GM12878 (cell line): ENCODE data around the gene PAM. TPM values are rescaled to one million over a fixed set of nuclear protein-coding genes. Genes with fewer than 3 reads are reported as not detected.

Source experiments
- ATAC-seq: fragments of 200-7000 bp; cut with Tn5 transposase; 3 replicates; pipeline ENCODE4 v1.9.1; 2020; ENCODE audit warnings: mild to moderate bottlenecking, moderate library complexity
- BruUV-seq: library from RNA; stranded (reverse); fragments of 400-500 nt; replicated peaks from 2 replicates; lab custom pipeline; 2021; lab: Mats Ljungman, UMichigan
- CTCF ChIA-PET: fragments of 300-600 bp; sonication (Branson Sonifier 250); formaldehyde crosslinking; extraction: SDS; loops from one replicate; lab custom pipeline; 2021; ENCODE audit warnings: inconsistent platforms; lab: Yijun Ruan, JAX
- POLR2A ChIA-PET: fragments of 350-600 bp; formaldehyde crosslinking; extraction: SDS; loops from one replicate; lab custom pipeline; 2021; ENCODE audit warnings: inconsistent platforms; lab: Charles Lee
- RAD21 ChIA-PET: fragments of 300-600 bp; sonication (Branson Sonifier 250); formaldehyde crosslinking; loops from one replicate; lab custom pipeline; 2023; ENCODE audit warnings: antibody characterized with exemption; ENCODE audit not compliant: unreplicated experiment; lab: Charles Lee
- SMC1A ChIA-PET: fragments of 300-600 bp; sonication (Branson Sonifier 250); formaldehyde crosslinking; loops from one replicate; lab custom pipeline; 2023; ENCODE audit not compliant: unreplicated experiment, uncharacterized antibody; lab: Charles Lee
- DNase-seq: peaks from one replicate; pipeline ENCODE4 v3.0.0-alpha.2; 2011; ENCODE audit warnings: low read depth, low spot score
- FAIRE-seq: peaks from 3 replicates; lab custom pipeline; 2011; peaks lifted over from hg19 to GRCh38; lab: Jason Lieb, UNC
- H2AFZ ChIP-seq: 2 replicates; pipeline ENCODE4 v1.6.0; 2011; ENCODE audit warnings: low read depth, low read length, control low read depth; ENCODE audit not compliant: control insufficient read depth
- H3K27ac ChIP-seq: 2 replicates; pipeline ENCODE4 v1.5.1; 2011; ENCODE audit warnings: control low read depth; ENCODE audit not compliant: control insufficient read depth, insufficient read depth
- H3K27me3 ChIP-seq, 2 experiments: replicated peaks in 1 of 2; 2 replicates each; pipeline versions ENCODE4 v1.6.0 to v1.6.1; 2011; ENCODE audit warnings: low read length in 1 of 2; ENCODE audit not compliant: control insufficient read depth in 2 of 2, insufficient read depth in 2 of 2
- H3K36me3 ChIP-seq, 2 experiments: 2 replicates each; pipeline ENCODE4 v1.5.1; 2011; ENCODE audit warnings: low read length in 1 of 2; ENCODE audit not compliant: control insufficient read depth in 2 of 2, insufficient read depth in 2 of 2
- H3K4me1 ChIP-seq: 2 replicates; pipeline ENCODE4 v1.6.1; 2011; ENCODE audit warnings: mild to moderate bottlenecking, low read length, moderate library complexity, mixed read lengths; ENCODE audit not compliant: control insufficient read depth, insufficient read depth
- H3K4me2 ChIP-seq: 2 replicates; pipeline ENCODE4 v1.6.0; 2011; ENCODE audit warnings: control low read depth; ENCODE audit not compliant: control insufficient read depth, insufficient read depth
- H3K4me3 ChIP-seq: fragments of 200-600 bp; sonication (generic); 2 replicates; pipeline ENCODE4 v1.5.1; 2016
- H3K79me2 ChIP-seq: 2 replicates; pipeline ENCODE4 v1.6.0; 2011; ENCODE audit warnings: low read length; ENCODE audit not compliant: control insufficient read depth, insufficient read depth
- H3K9ac ChIP-seq: 2 replicates; pipeline ENCODE4 v1.8.0; 2011; ENCODE audit warnings: low read length, control low read depth, mixed read lengths; ENCODE audit not compliant: control insufficient read depth, insufficient read depth
- H3K9me3 ChIP-seq: replicated peaks from 3 replicates; pipeline ENCODE4 v1.5.1; 2011; ENCODE audit warnings: mild to moderate bottlenecking, low read length; ENCODE audit not compliant: control insufficient read depth, insufficient read depth
- H4K20me1 ChIP-seq: 2 replicates; pipeline ENCODE4 v1.6.0; 2011; ENCODE audit not compliant: control insufficient read depth, insufficient read depth
- IKZF2 ChIP-seq, 2 experiments: fragments of 450-650 bp; IDR thresholded peaks; 2 replicates each; pipeline ENCODE4 v1.6.1; 2017; ENCODE audit warnings: mild to moderate bottlenecking in 2 of 2, moderate library complexity in 2 of 2
- PAX5 ChIP-seq: IDR thresholded peaks from 2 replicates; pipeline ENCODE4 v1.6.1; 2011; ENCODE audit warnings: low read depth, low read length, borderline replicate concordance
- in situ Hi-C: fragments of 300-500 bp; cut with MboI; formaldehyde crosslinking; loops from 9 replicates; pipeline ENCODE4 v1.14.3; 2018; ENCODE audit warnings: mixed read lengths
- intact Hi-C: fragments of 100-400 bp; cut with micrococcal nuclease; formaldehyde crosslinking; loops from one replicate; pipeline ENCODE4 v1.14.2; 2022; ENCODE audit not compliant: unreplicated experiment
- polyA plus RNA-seq, 11 experiments: library from polyadenylated mRNA; depleted of rRNA in 4 of 11; unstranded in 6 of 11; stranded (reverse) in 5 of 11; fragments of >200 nt; fragmentation: Nextera tagmentation in 4 of 11; fragmentation: Illumina TruSeq in 1 of 11; extraction: Ambion mirVana in 4 of 11; extraction: Trizol in 1 of 11; gene quantifications; 1 replicate in 1 of 11; 2 replicates in 10 of 11; pipeline versions ENCODE4 v1.2.1 to v1.2.3, GENCODE V29; 2011 to 2016; ENCODE audit warnings: inconsistent platforms in 2 of 11, missing spikeins in 2 of 11, low read depth in 1 of 11
- total RNA-seq, 4 experiments: library from RNA; depleted of rRNA in 3 of 4; stranded (reverse); fragments of >200 nt in 3 of 4; fragmentation: Illumina TruSeq in 1 of 4; extraction: Trizol in 1 of 4; gene quantifications; 2 replicates each; pipeline versions ENCODE4 v1.2.1 to v1.2.3, GENCODE V29; 2013 to 2021
- TF ChIP-seq, protein P1 (sequence below): fragments of 450-650 bp; conservative IDR thresholded peaks from 2 replicates; pipeline ENCODE4 v1.6.1; 2017; ENCODE audit warnings: mild to moderate bottlenecking, moderate library complexity
- TF ChIP-seq, protein P2 (sequence below): fragments of 450-650 bp; IDR thresholded peaks from 2 replicates; pipeline ENCODE4 v1.6.1; 2017; ENCODE audit warnings: mild to moderate bottlenecking, low read depth, inconsistent platforms; ENCODE audit not compliant: poor library complexity, severe bottlenecking

PAM gene
- total and polyA plus RNA-seq, 10 of the 15 experiments (the other 5 are each of a cell fraction or from before 2014, with no cell fraction given), result 5.5 to 72.5 (median 15.4) TPM

DNA sequence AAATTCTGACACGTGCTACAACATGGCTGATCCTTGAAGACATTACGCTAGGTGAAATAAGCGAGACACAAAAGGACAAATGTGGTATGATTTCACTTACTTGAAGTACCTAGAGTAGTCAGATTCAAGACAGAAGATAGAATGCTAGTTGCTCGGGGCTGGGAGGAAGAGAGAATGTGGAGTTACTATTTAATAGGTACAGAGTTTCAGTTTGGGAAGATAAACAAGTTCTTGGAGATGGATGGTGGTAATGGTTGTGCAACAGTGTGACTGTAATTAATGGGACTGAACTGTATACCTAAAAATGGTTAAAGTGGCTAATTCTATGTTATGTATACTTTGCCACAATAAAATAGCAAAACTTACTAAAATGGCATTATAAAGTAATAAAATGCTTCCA is 34.4 kb downstream of the PAM start (continued):
- TF ChIP-seq, protein P1, sequence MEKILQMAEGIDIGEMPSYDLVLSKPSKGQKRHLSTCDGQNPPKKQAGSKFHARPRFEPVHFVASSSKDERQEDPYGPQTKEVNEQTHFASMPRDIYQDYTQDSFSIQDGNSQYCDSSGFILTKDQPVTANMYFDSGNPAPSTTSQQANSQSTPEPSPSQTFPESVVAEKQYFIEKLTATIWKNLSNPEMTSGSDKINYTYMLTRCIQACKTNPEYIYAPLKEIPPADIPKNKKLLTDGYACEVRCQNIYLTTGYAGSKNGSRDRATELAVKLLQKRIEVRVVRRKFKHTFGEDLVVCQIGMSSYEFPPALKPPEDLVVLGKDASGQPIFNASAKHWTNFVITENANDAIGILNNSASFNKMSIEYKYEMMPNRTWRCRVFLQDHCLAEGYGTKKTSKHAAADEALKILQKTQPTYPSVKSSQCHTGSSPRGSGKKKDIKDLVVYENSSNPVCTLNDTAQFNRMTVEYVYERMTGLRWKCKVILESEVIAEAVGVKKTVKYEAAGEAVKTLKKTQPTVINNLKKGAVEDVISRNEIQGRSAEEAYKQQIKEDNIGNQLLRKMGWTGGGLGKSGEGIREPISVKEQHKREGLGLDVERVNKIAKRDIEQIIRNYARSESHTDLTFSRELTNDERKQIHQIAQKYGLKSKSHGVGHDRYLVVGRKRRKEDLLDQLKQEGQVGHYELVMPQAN, result no peak
- TF ChIP-seq IKZF2 (IDR thresholded peaks at IDR 0.05) (no peak), PAX5 (no peak)

DNA sequence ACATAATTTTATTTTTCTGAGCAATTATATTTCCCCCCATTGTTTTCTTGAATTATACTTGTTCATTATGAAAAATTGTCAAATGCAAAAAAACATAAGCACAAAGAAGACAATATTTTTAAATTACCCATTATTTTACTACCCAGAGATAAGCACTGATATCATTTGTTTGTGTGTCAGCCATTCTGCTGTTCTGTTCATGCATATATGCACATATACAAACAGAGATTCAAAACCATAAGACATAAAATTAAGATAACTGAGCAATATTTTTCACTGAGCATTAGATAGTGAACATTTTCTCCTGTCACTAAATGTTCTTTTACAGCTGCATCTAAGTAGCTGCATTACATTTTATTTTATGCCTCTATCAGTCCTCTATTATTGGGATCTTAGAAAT is 35.6 kb downstream of the PAM start:
- CTCF ChIA-PET, result interaction anchor here (1.2 to 3.9 kb wide), 5 partner anchors 10 to 349 kb away, joined by 3 to 21 read pairs (median 5); no protein-coding TSS in a partner anchor
- FAIRE-seq (no peak), ATAC-seq (no peak), DNase-seq (no peak)
- Histone ChIP-seq H3K4me3 (no peak overlapping the region), H3K9ac (no peak overlapping the region), H3K79me2 (peaks cover 1% of the 10 kb centered on the region), H3K27me3 (no peaks in the 10 kb centered on the region), H2AFZ (no peak overlapping the region), H3K9me3 (no peaks in the 10 kb centered on the region), H3K4me1 (no peaks in the 10 kb centered on the region), H4K20me1 (no peaks in the 10 kb centered on the region), H3K36me3 (no peaks in the 10 kb centered on the region), H3K4me2 (no peak overlapping the region), H3K27ac (no peak overlapping the region)
- SMC1A ChIA-PET, result interaction anchor here (0.9 to 2.0 kb wide), 5 partner anchors 9 to 110 kb away, joined by 3 to 5 read pairs (median 4); no protein-coding TSS in a partner anchor
- in situ Hi-C loops, result no loop called here
- POLR2A ChIA-PET, result no interaction called here
- RAD21 ChIA-PET, result interaction anchor here (1.1 kb wide), 1 partner anchor 28 kb away, joined by 3 read pairs; no protein-coding TSS in a partner anchor
- BruUV-seq, result no TSS peak
- TF ChIP-seq, protein P2, sequence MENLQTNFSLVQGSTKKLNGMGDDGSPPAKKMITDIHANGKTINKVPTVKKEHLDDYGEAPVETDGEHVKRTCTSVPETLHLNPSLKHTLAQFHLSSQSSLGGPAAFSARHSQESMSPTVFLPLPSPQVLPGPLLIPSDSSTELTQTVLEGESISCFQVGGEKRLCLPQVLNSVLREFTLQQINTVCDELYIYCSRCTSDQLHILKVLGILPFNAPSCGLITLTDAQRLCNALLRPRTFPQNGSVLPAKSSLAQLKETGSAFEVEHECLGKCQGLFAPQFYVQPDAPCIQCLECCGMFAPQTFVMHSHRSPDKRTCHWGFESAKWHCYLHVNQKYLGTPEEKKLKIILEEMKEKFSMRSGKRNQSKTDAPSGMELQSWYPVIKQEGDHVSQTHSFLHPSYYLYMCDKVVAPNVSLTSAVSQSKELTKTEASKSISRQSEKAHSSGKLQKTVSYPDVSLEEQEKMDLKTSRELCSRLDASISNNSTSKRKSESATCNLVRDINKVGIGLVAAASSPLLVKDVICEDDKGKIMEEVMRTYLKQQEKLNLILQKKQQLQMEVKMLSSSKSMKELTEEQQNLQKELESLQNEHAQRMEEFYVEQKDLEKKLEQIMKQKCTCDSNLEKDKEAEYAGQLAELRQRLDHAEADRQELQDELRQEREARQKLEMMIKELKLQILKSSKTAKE, result no peak
- intact Hi-C loops, result loop anchor here (5.0 kb wide), 1 partner anchor 108 kb away; no protein-coding TSS in a partner anchor
